GDM1 (cell line): ENCODE data around the gene AMPH.

Source experiments
- DNase-seq: peaks from one replicate; lab custom pipeline; 2025; lab: John Stamatoyannopoulos, UW

Gene AMPH

DNA sequence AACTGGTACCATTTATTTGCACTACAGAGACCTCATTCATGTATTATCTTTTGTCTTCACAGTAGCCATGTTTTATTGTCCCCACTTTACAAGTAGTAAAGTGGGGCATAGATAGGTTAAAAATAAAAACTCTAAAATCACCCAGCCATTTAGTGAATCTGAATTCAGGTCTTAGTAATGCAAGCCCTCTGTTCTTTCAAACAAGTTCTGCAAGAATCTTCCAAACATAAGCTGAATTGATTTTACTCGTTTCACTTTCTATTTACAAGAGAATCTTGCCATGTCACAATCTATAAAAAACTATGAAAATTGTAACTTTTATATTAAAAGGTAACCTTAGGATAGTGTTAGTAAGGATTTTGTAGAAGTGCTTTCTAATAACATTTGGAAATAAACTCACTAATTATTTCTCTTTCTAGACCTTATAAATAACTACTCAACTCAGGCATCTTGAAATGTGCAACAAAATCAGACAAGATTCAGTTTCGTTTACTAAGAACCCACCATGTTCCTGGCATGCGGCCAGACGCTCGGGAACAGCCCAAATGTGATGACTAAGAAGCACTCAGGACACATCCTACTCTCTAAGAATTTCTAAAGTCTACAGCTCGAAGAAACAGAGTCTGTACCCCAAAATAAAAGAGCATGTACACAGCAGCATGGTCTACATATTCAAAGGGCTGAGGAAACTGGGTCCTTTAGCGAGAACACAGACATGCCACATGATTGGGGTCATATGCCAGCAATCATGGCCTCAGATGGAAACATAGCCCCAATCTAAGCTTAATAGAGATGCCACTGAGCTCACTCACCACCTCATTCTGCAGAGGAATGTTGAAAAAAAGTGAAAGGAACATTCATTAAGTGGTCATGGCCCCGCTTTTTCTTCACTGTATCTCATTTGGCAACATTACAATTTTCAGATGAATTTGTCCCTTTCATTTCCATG is 167.6 kb downstream of the AMPH start:
- DNase-seq, result no peak

DNA sequence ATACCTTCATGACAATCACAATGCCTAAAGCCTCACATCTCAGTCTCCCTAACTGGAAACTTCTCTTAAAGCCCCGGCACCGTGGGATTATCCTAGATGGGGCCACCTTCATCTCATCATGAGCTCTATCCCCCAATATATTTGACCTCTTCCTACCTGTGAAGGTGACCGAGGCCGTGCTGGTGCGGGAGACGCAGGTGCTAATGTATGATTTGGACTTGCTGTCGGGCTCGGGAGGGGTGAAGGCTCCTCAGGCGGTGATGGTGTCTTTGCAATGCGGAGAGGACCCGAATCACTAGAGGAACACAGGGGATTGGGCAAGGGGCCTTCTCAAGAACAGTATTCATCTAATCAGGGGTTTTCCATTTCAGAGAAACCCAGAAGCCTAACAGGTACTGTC is 168.4 kb downstream of the AMPH start:
- no peak for DNase-seq

DNA sequence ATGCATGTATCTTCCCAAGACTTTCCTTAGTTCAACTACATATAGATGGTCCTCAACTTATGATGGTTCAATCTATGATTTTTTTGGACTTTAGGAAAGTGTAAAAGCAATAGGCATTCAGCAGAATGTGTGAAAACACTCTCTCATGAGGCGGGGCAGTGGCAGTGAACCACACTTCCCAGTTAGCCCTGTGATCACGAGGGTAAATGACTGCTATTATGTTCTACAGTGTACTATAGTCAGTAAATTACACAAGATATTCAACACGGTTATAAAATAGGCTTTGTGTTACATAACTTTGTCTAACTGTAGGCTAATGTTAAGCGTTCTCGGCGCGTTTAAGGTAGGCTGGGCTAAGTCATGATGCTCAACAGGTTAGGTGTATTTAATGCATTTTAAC is 169.3 kb downstream of the AMPH start:
- no peak for DNase-seq

DNA sequence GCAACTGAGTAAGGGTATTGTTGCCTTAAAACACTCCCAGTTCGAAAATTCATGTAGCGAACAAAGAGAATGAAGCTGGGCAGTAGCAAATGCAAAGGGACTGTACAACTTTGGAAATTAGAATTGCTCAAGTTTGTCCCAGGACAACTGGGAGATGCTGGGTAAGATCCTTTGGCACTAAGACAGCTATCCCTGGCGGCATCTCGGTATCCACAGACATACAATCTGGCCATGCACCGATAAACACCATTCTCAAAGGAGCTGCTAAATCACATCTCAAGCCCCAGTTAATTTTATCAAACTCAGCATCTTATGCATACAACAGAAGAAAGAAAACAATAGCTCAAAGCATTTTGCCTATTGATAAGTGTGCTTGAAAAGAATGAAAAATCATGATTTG is 177.3 kb downstream of the AMPH start:
- DNase-seq, result no peak

DNA sequence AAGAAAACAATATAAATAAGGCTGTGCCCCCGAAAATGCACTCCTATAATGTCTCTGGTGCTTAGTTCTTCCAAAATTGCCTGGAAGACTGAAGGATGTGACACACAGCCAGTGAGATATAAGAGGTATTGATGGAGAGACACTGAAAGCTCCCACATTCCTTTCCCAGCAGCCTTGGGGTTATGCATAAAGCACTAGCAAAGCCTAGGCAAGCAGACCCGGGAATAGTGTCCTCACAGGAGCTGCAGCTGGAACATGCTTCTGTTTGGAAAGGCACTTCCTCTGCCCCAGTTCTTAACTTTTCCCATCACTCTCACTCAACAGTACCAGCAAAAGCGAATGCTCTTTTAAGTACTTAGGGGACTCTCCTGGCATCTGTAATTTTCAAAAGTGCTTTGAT is 178.0 kb downstream of the AMPH start:
- no peak for DNase-seq

DNA sequence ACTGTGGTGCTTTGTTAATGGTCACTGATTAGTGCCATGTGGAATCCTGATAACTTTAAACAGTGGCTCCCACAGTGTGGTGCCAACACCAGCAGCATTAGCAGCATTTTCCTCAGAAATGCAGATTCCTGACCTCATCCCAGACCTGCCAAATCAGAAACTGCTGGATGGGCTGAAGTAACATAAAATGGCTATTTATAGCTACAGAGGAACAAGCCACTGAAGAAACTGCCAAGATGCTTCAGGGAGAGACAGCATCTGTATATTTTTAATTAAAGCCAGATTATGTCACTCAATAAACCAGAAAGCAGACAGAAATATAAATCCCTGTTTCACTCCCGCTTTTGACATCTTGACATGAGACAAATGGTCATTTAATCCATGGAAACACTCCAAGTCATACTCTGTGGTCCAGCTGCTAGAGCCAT is 178.5 kb downstream of the AMPH start:
- DNase-seq, result no peak

DNA sequence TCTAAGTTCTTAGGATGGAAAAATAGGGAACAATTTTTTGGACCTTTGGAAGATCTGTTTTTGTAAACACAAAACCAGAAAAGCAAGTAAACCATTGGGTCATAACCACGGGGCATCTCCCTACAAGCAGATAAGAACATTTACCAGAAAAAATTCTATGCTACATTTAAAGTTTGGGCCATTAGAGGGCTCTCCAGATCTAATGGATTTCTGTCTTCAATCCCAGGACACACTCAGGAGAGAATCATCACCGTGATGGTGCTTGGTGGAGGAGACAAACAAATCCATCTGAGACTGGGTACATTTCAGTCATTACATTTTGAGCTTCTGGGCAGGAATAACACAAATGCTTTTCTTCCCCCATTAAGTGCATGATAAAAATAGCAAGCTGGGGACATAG is 179.3 kb downstream of the AMPH start:
- no peak for DNase-seq

DNA sequence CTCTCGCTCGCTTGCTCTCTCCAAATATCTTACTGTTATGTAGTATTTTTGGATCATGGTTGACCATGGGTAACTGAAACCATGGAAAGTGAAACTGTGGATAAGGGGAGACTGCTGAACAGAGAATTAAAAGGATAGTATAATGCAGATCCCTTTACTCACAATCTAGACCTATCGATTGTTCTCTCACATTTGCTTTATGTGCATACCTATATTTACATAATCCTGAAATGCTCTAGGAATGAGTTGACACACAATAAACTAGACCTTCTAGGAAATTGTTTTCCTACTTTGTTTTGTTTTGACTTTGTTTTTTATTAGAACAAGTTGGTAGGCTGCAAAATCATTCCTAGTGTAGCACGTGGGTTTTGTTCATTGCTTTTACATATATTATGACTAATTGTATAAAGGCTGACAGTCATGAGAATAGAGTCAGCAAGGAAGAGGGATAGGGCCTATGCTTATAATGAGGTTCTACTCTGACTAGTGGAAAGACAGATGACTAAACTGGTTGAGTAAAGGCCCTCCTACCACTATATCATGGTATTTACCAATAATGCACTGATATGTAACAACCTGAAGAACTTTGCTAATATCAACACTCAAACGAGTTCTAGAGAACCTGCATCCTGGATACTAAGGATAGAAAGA is 182.5 kb downstream of the AMPH start:
- DNase-seq, result no peak

DNA sequence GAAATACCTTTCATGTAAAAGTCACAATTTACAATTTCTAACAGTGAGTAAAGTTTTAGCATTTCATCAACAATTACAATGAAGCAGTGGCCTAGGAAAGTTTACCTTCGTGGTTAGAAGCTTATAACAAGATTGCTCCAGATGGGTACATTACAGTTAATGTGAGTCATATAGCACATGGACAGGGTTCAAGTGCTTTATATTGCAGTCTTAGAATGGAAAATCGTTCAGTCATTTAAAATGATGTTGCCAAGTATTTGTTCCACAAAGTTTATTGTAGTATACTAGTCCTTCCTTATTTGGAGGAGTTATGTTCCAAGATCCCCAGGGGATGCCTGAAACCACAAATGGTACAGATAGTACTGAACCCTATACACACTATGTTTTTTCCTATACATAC is 183.1 kb downstream of the AMPH start:
- no peak for DNase-seq

DNA sequence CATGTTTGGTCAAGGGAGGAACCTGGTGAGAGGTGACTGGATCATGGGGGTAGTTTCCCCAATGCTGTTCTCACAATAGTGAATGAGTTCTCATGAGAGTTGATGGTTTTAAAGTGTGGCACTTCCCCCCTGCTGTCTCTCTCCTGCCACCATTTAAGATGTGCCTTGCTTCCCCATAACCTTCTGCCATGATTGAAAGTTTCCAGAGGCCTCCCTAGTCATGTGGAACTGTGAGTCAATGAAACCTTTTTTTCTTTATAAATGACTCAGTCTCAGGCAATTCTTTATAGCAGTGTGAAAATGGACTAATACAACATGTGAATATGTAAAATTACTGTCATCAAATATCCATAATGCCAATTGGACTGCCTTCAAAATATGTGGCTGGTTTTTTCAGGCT is 192.2 kb downstream of the AMPH start:
- no peak for DNase-seq

DNA sequence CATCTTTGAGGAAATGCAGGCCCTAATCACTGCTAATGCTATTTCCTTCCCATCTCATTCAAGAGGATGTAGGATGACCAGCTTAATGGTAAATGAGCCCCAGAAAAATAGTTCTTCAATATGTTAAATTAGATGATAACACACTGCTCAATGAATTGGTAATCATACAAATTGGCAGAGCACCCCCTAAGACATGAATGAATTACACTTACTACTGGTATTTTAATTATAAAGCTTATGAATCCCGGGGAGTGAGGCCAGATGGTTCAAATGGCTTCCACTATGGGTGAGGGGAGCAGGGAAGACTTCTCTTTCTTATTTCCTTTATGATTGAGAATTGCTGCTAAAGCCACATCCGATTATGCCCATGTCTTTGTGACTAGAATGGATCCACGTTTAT is 198.5 kb downstream of the AMPH start:
- no peak for DNase-seq

DNA sequence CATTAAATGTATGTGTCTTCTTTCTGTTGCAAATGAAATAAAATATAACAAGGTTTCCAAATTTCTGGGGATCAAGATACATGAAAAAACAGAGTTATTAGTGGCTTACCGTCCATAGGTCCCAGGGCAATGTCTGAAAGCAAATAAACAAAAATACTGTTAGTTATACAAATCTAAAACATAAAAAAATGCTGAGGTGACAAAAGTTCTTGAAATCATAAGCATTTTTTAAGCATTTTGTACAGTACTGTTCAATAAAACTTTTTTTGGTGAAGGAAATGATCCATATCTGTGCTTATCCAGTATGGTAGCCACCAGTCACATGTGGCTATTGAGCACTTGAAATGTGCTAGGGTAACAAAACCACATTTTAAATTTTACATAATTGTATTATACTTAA is 199.1 kb downstream of the AMPH start:
- DNase-seq, result no peak

DNA sequence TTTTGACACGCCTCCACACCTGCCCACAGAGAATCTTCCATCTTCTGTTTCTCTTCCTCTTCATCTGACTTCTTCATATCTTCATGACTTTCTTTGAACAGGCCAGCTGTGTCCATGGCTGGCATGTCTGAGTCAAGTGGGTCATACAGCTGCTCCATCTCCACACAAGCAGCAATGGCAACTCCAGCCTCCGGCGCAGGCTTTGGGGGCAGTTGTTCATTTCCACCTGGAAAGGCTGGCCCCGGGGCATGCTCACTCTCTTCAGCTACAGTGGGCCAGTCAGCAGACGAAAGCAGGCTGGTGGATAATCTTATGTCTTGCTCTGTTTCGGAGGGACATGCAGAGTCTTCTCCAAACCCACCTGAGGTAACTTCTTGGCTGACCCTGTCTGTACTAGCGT is 202.1 kb downstream of the AMPH start:
- DNase-seq, result no peak

DNA sequence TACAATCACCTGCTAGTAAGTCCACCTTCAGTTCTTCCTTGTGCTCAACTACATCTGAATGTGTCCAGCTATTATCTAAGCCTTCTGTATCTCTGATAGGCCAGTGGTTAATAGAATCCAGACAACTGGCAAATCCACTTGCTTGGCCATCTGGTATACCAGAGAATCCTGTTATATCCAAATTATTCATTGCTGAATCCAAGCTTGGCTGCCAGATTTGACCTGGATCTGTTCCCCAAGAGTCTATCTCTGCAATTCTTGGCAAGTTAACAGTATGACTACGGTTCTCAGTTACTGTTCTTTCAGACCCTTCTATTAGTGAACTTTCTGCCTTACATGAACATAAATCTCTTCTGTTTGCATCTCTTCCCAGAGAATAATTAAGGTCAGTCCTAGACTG is 203.1 kb downstream of the AMPH start:
- DNase-seq, result no peak

DNA sequence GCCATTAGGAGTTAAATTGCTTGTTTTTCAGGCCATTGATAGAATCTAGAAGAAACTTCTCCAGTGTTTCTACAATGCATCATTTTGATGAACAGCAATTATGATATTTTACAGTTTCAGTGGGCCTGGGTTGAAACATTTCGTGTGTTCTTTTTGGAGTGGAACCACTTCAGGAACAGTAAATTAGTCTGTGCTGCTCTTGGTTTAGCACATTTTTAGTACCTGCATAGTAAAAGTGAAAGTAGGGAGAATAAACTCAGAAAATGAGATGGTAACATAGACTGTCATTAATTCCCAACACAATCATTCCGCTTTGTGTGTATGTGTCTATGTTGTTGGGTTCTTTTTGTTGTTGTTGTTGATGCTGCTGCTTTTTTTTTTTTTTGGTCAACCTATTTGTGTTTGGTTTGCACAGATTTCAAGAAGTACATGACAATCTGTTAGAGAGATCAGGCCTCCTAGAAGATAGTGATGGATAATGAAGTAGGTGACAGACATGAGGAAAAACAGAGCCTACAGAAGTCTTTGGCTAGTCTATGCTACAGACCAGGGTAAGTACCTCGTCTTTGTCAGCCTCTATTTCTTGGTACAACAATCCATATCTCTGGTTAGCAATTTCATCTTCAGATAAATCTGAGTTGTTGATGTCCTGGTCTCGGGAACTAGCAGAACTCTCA is 203.8 kb downstream of the AMPH start:
- DNase-seq, result no peak

DNA sequence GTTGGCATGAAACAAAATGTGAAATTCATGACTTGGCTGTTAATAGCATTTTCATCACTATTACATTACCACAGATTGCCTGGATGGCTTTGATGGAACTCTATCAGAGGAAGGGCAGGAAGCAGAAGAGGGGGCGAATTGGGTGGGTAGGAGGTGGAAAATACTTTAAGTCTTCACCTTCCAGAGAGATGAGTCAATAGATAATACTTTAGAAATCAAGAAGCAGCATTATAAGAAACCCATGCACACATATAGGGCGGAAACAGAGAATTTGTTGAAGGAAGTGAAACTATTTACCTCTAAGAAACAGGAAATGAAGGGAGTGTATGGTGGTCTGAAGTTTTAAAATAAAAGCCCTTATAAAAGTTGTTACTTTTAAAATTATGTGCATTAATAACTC is 205.7 kb downstream of the AMPH start:
- DNase-seq, result no peak

DNA sequence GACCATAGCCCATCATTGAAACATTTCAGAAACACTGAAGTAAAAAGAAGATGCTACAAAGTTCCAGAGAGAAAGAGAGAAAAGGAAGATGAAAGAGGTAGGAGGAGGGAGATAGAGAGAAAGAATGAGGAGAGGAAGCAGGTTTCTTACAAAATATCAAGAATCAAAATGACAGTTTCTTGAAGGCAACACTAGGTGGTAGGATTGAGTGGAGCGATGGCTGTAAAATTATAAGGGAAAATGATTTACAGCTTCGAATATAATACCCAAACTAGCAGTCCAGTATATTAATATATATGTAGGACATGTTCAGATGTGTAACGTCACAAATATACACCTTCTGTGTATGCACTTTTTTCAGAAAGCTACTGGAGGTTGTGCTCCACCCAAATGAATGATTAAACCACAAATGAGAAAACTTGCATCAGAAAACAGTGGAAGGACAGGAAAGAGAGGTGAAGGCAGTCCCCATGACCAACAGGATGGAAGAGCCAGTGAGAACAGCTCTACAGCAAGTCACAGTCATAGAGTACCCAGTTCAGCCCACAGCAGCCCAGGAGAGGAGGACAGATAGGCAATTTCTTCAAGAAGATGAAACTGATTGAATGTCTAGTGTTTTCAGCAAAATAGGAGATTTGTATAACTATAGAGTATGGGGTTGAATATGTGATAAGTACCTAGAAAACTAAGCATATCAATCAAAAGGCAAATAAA is 206.3 kb downstream of the AMPH start:
- DNase-seq, result no peak

DNA sequence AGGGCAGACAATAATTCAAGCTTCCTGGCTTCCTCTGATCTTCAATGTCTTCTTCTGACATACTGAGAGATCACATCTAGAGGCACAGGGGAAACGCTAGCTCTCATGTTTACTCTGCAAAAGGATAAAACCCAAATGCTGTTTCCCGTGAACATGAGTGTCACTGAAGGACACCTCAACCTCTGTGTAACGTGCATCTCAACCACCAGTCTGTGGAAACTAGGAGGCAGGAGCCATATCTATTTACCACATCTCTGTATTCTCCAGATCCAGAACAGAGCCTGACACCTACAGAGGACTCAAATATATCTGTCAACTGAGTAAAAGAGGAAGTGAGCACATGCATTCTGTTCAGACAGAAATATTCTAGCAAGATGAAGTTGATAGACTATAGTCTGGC is 217.4 kb downstream of the AMPH start:
- DNase-seq, result no peak

DNA sequence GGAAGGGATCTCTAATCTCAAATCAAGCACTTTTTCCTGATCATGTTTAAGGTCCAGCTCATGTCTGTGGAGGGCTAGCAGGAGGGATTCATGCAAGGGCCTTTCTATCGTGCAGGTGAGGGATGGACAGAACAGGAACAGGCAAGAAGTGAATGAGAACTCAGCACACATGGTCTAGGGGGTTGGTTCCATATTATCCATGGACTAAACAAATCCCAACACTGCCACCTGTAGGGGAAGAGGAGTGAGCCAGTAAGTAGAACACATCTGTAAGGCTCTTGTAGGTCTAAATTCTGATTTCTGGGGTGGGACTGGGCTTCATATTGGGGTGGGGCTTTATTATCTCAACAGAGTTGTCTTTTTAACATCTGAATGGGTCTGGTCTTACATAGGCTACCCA is 219.8 kb downstream of the AMPH start:
- DNase-seq, result no peak

DNA sequence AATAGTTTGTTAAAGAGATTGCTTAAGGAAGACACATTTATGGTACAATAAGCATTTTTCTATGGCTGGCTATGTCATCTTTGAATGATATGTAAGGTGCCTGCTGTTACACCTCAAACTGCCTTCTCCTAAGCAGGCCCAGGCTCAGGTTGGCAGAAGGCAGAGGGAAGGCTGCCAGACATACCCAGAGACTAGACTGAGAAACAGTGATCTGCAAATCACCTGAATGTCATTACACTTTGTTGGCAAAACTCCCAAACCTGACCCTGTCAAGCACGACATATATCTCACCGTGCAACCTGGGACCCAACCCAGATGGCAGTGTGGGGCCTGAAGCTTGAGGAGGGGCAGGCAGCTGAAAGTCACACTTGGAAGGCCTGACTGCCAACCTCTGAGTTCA is 221.1 kb downstream of the AMPH start:
- no peak for DNase-seq

DNA sequence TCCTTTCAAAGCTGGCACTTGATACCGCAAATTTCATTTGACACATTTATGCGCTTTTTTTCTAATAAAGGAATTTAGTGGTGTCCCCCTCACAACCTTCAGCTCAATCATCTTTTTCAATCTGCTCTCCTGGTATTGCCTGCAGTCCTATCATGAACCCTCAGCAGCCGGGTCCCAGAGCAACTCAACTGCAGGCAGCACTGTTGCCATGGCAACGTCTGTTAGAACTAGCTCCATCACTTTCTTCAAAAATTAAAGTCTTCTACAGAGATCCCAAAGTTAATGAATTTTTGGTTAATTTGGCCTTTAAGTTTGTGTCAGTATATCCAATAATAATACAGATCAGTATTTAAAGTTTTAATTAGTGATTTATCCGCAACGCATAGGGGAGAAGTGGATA is 221.6 kb downstream of the AMPH start:
- DNase-seq, result no peak

DNA sequence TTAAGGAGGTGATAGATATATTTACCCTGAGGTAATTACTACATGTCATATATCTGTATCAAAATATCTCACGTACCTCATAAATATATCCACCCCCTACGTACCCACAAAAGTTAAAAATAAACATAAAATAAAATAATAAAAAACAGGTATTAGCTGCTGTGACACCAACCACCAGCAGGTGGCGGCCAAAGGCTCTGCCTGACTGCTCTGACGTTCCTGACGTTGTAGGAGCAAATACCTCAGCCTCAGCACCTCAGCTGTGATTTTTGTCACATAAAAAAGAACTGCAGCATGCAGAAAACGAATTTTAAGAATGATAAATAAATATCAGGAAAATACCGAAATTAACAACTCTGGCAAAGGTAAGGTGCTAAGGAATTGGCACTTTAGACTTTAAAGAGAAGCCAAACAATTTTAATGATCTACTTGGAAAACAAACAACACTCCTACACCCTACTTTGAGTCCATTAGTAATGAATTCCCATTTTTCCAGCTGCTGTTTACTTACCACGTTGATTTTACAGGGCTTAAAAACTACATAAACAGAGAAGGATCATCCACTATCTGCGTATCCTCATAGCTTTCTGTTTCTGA is 232.3 kb downstream of the AMPH start:
- DNase-seq, result no peak
